HG02763 (cell line): ENCODE data around the gene UPF2.
"Not testable (repeated sequence)": the region's sequence is repeated elsewhere in the genome, so short reads cannot be mapped to it uniquely, and the experiment has no call there.

ENCODE experiments used
- ATAC-seq: cut with Tn5 transposase; IDR thresholded peaks from one replicate; pipeline ENCODE4 v1.9.1; 2021; ENCODE audit warnings: mild to moderate bottlenecking, moderate library complexity; ENCODE audit not compliant: unreplicated experiment

The UPF2 gene

GRCh38 chr10:11909618-11910017 is 133.0 kb downstream of the UPF2 start:
- no peak for ATAC-seq

DNA sequence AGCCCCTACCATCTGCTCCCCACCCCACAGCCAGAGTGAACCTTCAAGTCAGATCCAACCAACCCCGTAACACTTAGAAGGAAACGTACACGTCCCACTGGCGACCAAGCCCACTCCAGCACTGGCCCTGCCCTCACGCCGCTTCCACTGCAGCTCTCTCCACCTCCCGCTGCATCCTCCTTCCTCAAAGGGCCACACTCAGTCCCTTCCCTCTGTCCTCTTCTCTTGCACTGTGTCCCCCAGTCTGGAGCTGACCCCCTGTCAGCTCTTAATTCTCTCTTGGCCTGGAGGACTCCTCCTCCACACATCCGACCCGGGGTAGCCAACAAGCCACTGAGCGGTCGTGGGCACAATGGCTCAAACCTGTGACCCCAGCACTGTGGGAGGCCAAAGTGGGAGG is 133.6 kb downstream of the UPF2 start:
- no peak for ATAC-seq

DNA sequence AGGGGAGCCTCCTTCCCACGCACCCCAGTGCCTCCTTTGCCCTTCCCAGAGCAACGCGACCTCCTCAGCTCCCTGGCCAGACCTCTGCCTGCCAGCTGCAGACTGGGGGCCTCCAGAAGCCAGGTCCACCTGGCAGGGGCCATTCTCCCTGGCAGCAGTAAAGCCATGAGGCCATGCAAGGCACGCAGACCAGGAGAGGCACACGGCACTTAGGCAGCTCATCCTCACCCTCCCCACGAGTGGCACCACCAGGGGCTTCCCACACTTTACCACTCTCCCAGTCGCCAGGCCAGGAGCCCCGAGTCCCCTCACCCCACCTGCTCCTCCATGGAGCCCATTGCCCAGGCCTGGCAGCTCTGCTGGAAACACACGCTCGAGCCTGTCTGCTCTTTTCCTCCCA is 134.1 kb downstream of the UPF2 start:
- ATAC-seq: no peak

DNA sequence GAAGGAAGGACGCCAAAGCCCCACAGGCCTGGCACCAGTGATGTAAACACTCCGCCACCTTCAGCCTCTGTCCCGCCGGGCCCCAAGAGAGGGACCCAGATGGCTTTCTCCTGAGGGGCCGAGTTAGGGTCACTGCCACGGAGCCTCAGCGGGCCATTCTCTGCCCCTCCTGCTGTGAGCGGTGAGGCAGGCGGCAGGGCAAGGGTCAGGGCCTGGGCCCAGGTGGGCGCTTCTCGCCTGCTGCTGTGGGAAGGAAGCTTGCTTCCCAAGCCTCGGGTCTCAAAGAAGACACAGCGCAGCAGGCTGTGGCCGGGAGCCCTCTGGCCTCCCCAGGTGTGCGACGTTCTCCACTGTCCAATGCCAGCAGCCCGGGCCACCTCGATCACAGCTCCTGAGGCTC is 134.7 kb downstream of the UPF2 start:
- no peak for ATAC-seq

DNA sequence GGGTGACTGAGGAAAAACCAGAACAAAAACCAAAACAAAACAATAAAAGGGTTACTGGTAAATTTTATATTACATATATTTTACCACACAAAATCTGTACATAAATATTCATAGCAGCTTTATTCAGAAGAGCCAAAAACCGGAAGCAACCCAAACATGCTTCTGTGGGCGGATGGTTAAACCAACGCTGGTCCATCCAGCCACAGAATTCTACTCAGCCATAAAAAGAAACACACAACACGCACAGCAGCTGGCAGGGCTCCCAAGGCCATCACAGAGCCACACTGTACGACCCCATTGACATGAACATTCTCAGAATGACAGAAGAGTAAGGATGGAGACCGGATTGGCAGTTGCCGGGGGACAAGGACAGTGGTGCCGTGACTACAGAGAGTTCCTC is 135.9 kb downstream of the UPF2 start:
- ATAC-seq: no peak

- ATAC-seq: no peak
Observed at GRCh38 chr10:11902646-11903045, 140.0 kb downstream of the UPF2 start.

GRCh38 chr10:11901833-11902475 is 140.7 kb downstream of the UPF2 start:
- no peak for ATAC-seq

DNA sequence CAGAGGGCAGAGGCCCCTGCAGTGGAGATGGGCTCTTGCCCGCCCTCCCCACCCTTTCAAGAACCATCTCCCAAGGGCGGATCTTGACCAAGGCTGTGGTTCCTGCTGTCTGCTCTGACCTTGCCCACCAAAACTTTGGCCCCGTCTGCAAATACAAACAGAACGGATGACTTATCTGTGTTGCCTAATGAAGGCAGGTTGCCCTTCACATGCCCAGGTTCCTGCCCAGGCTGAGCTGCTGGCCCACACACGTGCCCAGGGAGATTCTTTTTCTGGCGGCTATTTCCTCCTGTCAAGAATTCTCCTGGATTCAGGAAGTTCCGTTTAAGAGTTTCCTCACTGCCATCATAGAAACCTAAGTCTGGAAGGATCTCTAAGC is 141.2 kb downstream of the UPF2 start:
- no peak for ATAC-seq

- ATAC-seq: no peak
Observed at GRCh38 chr10:11901036-11901301, 141.6 kb downstream of the UPF2 start.

DNA sequence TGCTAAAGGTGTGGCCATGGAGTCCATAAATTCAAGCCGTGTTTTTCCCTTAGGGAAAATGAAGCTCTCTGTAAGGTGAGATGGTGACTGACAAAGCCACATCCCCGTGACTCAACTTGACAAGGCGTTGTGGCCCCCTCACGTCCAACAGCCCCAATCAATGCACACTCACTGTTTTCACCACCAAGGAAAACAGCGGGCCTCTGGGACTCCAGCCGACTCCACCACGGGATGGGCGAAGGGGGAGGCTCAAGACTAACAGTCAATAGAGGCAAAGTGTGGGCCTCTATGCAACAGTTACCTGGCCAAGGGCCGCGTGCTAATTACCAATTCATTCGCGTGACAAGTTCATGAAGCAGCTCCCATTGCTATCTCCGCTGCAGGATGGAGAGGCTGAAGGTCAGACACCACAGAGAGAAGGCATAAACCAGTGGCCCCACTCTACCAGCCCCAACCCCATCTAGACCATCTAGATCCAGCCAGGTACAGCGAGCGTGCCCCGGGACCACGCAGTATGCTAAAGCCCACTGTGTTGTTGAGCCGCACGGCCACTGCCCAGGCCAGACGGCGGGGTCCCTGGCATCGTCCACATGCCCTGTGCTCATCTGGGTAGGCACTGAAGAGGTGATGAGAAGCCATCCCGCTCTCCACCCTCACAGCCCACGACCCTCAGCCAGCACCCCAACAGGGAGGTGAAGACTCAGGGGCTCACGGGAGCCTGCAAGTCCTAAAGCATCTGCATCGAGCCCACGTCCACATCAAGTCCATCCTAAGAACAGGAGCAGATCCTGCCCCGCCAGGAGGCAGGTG is 143.3 kb downstream of the UPF2 start:
- ATAC-seq: no peak

DNA sequence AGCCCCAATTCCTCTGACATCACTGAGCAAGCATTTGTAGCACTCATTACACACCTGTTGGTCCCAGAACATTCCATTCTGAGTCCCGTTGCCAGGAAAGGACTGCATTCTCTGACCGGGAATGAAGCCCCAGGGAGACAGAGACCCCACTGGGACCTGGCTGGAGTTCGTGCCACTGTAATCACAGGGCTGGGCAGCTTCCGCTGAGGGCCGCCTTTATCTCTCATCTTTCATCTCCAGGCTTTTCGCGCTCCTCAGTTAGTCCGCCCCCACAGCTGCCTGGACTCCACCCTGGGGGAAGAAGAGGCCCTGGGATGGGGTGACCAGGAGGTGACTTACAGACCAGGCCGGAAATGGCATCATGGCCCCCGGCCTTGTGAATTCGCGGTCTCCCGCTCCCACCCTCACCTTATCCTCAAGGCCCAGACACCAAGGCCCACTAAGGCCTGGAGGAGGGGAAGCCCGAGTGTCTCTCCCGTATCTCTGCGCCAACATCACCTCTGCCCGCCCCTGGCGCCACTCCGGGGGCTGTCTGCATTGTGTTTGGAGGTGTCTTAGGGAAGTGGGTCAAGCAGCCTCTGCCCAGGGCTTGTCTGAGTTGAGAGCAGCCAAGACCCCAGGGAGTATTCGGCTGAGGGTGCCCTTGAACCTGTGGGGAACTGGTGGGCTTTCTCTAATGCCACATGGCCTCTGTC is 144.1 kb downstream of the UPF2 start:
- ATAC-seq: no peak

GRCh38 chr10:11898033-11898371 is 144.6 kb downstream of the UPF2 start:
- ATAC-seq: no peak

- no peak for ATAC-seq
Observed at GRCh38 chr10:11896549-11897200, 145.9 kb downstream of the UPF2 start.

GRCh38 chr10:11895598-11895997 is 147.0 kb downstream of the UPF2 start:
- ATAC-seq: no peak

GRCh38 chr10:11895108-11895466 is 147.5 kb downstream of the UPF2 start:
- ATAC-seq: no peak

- no peak for ATAC-seq
Observed at GRCh38 chr10:11894381-11895107, 148.1 kb downstream of the UPF2 start.

- no peak for ATAC-seq
Observed at GRCh38 chr10:11893749-11894278, 148.8 kb downstream of the UPF2 start.

GRCh38 chr10:11891776-11892486 is 150.7 kb downstream of the UPF2 start:
- ATAC-seq: no peak

- not testable (repeated sequence) for ATAC-seq
Observed at GRCh38 chr10:11889263-11889662, 153.3 kb downstream of the UPF2 start.
